Activated T-helper 2 cell treated with anti-CD3 and anti-CD28 coated beads, Interferon-gamma antibody, Interleukin-2, Interleukin-4, amounts not matched to agents 10 μg/mL and 5 μg/mL and 100 μg/mL, durations not matched to agents 14 hours and 24 hours and 36 hours (primary cell): ENCODE measurements around the gene MSANTD2. TPM values are rescaled to one million over a fixed set of nuclear protein-coding genes. Genes with fewer than 3 reads are reported as not detected.
A peak's percentile ranks its signal among the peaks of the same experiment; 100 is the strongest.

Experiments used
- DNase-seq: peaks from one replicate; pipeline ENCODE4 v3.0.0; 2021; ENCODE audit warnings: low spot score
- H3K27ac Mint-ChIP-seq: one replicate; pipeline ENCODE4 v1.8.0; 2021; ENCODE audit warnings: mixed read lengths
- H3K27me3 Mint-ChIP-seq: one replicate; pipeline ENCODE4 v1.8.0; 2021; ENCODE audit warnings: low read depth, mixed read lengths
- H3K36me3 Mint-ChIP-seq: one replicate; pipeline ENCODE4 v1.8.0; 2021; ENCODE audit warnings: low read depth, mixed read lengths
- H3K4me1 Mint-ChIP-seq: one replicate; pipeline ENCODE4 v1.8.0; 2021; ENCODE audit warnings: low read depth, mixed read lengths
- H3K4me3 Mint-ChIP-seq: one replicate; pipeline ENCODE4 v1.8.0; 2021; ENCODE audit warnings: low read depth, mild to moderate bottlenecking, moderate library complexity, mixed read lengths
- H3K9me3 Mint-ChIP-seq: one replicate; pipeline ENCODE4 v1.8.0; 2021; ENCODE audit warnings: mixed read lengths
- intact Hi-C: fragments of 100-400 bp; cut with micrococcal nuclease; formaldehyde crosslinking; loops from one replicate; pipeline ENCODE4 v1.15.1; 2023
- total RNA-seq: library from RNA; stranded (reverse); gene quantifications from 2 replicates; pipeline ENCODE4 v1.2.3, GENCODE V29; 2022

The MSANTD2 gene
- total RNA-seq, 1 donor from 2014 or later: 10.5 TPM

GRCh38 chr11:124753624-124754023, 46.6 kb downstream of the MSANTD2 start:
- Mint-ChIP-seq H3K9me3 (no peaks in the 10 kb centered on the region), H3K27ac (no peak overlapping the region), H3K27me3 (peaks cover 31% of the 10 kb centered on the region), H3K4me1 (peaks cover 14% of the 10 kb centered on the region), H3K4me3 (no peak overlapping the region), H3K36me3 (no peaks in the 10 kb centered on the region)
- intact Hi-C loops: no loop called here
- DNase-seq: no peak

GRCh38 chr11:124753205-124753604, 47.0 kb downstream of the MSANTD2 start:
- Mint-ChIP-seq H3K9me3 (no peaks in the 10 kb centered on the region), H3K4me3 (no peak overlapping the region)

GRCh38 chr11:124752471-124753102, 47.6 kb downstream of the MSANTD2 start:
- intact Hi-C loops: no loop called here
- Mint-ChIP-seq H3K36me3 (no peaks in the 10 kb centered on the region), H3K27me3 (peaks cover 21% of the 10 kb centered on the region), H3K27ac (no peak overlapping the region), H3K4me3 (no peak overlapping the region), H3K9me3 (no peaks in the 10 kb centered on the region), H3K4me1 (peaks cover 9% of the 10 kb centered on the region)
- no peak for DNase-seq

More at GRCh38 chr11:124753205-124753604, 47.0 kb downstream of the MSANTD2 start:
- Mint-ChIP-seq H3K36me3 (no peaks in the 10 kb centered on the region), H3K4me1 (peaks cover 10% of the 10 kb centered on the region), H3K27me3 (peaks cover 27% of the 10 kb centered on the region), H3K27ac (no peak overlapping the region)
- intact Hi-C loops: no loop called here
- no peak for DNase-seq

DNA sequence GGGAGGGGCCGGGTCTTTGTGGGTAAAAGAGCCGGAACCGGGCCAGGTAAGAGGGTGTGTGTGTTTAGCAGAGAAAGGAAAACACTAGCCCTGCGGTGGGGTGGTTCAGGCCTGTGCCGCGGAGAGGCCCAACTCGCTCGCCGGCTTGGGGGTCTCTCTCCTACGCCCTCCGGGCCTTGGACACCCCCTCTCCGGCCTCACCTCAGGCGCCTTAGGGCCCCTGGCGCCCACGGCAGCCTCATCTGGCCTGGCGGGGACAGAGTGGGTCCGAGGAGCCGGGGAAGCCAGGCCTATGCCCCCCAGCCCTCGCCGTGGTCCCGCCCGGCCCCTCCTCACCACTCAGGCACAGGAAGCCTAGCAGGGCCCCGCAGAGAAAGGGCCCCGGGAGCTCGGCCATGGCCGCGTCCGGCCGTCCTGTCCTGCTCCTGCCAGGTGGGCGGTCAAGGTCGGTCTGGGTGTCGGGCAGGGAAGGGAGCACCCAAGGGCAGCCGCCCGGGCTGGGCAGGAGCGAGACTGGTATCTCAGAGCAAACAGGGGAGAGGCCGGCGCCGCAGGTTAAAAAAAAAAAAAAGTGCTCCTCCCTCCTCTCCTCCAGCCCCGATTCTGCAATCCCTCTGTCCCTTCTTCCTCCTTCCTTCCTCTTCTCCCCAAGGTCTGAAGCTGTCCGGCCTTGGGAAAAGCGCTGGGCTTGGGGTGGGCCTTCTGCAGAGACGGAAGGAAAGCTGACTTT, 48.3 kb downstream of the MSANTD2 start, which contains the start of gene VSIG2:
Gene VSIG2 (minus strand): TSS at position 515 of the 730 bp plus-strand sequence. CDS start 118 bp downstream, at position 397.
- Mint-ChIP-seq H3K4me3 (no peak within 1 kb of the TSS), H3K9me3 (no peaks in the 10 kb centered on the region), H3K27ac (no peak within 1 kb of the TSS), H3K4me1 (peaks cover 12% of the 10 kb centered on the region), H3K36me3 (no peaks in the 10 kb centered on the region), H3K27me3 (peaks cover 15% of the 10 kb centered on the region)
- intact Hi-C loops: no loop called here
- no peak for DNase-seq

GRCh38 chr11:124751391-124751740, 48.8 kb downstream of the MSANTD2 start:
- H3K36me3 Mint-ChIP-seq: no peaks in the 10 kb centered on the region
- intact Hi-C loops: no loop called here
- H3K4me1 Mint-ChIP-seq: peaks cover 16% of the 10 kb centered on the region
- H3K27ac Mint-ChIP-seq: no peak overlapping the region
- H3K27me3 Mint-ChIP-seq: peaks cover 10% of the 10 kb centered on the region
- no peaks in the 10 kb centered on the region for H3K9me3 Mint-ChIP-seq
- no peak overlapping the region for H3K4me3 Mint-ChIP-seq
- DNase-seq: no peak

DNA sequence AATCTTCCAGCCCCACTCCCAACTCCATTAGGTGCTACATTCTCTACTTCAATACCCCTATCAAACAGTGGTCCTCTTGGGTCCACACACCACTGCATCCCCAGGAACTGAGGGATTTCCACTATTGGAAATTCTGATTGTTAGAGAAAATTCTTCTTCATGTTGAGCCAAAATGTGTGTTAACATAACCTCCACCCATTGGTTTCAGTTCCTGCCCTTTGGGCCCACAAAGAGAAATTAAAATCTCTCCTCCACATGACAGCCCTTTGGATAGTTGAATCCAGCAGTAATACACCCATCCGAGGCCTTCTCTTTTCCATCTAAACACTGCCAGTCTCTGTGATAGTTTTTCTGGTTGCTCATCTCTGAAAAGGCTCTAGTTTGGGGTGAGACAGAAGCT, 50.3 kb downstream of the MSANTD2 start:
- intact Hi-C loops: loop anchor here (5.0 to 10.0 kb wide), 2 partner anchors 127 to 1135 kb away; partner anchors contain the start of gene HYLS1
- H3K4me3 Mint-ChIP-seq: no peak overlapping the region
- H3K27me3 Mint-ChIP-seq: peaks cover 4% of the 10 kb centered on the region
- no peak for DNase-seq
- peaks cover 16% of the 10 kb centered on the region for H3K4me1 Mint-ChIP-seq
- H3K27ac Mint-ChIP-seq: no peak overlapping the region
- H3K36me3 Mint-ChIP-seq: no peaks in the 10 kb centered on the region
- H3K9me3 Mint-ChIP-seq: no peaks in the 10 kb centered on the region

DNA sequence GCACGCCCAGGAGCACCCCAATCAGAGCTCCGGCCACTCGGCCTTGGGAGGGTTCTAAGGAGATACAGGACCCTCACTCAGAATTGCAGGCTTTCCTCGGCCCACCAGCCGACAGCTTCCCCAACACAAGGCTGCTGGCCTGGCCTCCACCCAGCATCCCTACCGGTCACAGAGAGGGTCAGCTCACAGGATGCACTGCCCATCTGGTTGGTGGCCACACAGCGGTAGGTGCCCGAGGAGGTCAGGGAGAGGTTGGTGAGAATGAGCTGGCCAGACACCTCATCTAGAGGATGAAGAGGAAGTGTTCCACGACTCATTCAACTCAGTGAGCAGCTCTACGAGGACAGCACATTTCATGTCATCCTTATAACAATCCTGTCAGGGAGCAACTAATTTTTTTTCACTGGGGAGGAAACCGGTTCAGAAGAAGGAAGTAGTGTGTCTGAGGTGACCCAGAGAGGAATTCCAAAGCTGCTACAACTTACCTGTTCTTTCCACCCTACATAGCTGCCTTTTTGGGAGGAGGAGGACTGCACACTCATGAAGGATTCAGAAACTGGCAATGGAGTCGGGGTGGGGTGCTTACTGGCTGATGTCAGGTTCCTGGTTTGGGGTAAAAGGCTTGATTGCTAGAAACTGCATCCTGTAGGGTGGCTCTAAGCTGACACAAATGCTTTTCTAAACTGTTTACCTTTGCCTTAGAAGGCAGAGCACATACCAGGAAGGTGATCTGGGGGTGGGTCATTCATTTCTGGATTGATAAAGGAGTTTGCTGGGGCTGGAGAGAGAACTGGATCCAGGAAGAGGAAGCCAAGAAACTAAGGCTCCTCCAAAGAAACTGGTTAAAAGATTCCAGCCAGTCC, 51.5 kb downstream of the MSANTD2 start:
- Mint-ChIP-seq H3K4me1 (peaks cover 16% of the 10 kb centered on the region), H3K4me3 (no peak overlapping the region), H3K36me3 (no peaks in the 10 kb centered on the region), H3K27me3 (peaks cover 4% of the 10 kb centered on the region), H3K27ac (no peak overlapping the region), H3K9me3 (no peaks in the 10 kb centered on the region)
- intact Hi-C loops: loop anchor here (5.0 to 10.0 kb wide), 2 partner anchors 129 to 1136 kb away; partner anchors contain the start of gene HYLS1
- no peak for DNase-seq

DNA sequence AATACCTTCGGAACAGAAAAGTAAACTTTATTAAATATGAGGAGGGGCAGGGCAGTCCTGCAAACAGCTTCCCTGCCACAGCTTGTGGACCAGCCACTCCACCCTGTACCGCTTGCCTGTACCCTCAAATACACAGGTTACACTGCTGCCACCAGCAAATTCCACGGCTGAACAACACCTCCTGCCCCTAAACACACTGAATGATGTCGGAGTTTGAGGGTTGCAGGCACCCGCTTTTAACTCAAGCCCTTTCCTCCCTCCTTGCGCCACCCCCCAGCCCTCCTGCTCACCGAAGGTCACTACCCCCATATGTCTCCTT, 52.1 kb downstream of the MSANTD2 start:
- DNase-seq: no peak
- Mint-ChIP-seq H3K27ac (peak overlapping the region; percentile 28), H3K4me3 (no peak overlapping the region), H3K27me3 (peaks cover 5% of the 10 kb centered on the region), H3K36me3 (no peaks in the 10 kb centered on the region), H3K9me3 (no peaks in the 10 kb centered on the region), H3K4me1 (peaks cover 16% of the 10 kb centered on the region)
- intact Hi-C loops: loop anchor here (5.0 to 10.0 kb wide), 2 partner anchors 129 to 1137 kb away; partner anchors contain the start of gene HYLS1

- Mint-ChIP-seq H3K4me3 (peak overlapping the region; percentile 95), H3K27me3 (peaks cover 5% of the 10 kb centered on the region), H3K27ac (no peak overlapping the region), H3K36me3 (no peaks in the 10 kb centered on the region), H3K9me3 (no peaks in the 10 kb centered on the region), H3K4me1 (peaks cover 14% of the 10 kb centered on the region)
- no peak for DNase-seq
- intact Hi-C loops: loop anchor here (1.0 to 10.0 kb wide), 5 partner anchors 11 to 1137 kb away; partner anchors contain the start of genes ESAM and HYLS1
These were observed 52.7 kb downstream of the MSANTD2 start for GRCh38 chr11:124747406-124748099.

GRCh38 chr11:124746621-124747243, 53.5 kb downstream of the MSANTD2 start:
- H3K27me3 Mint-ChIP-seq: peaks cover 8% of the 10 kb centered on the region
- H3K27ac Mint-ChIP-seq: peak overlapping the region; percentile 94

GRCh38 chr11:124745835-124746620, 54.2 kb downstream of the MSANTD2 start:
- H3K27ac Mint-ChIP-seq: peak overlapping the region; percentile 94
- H3K36me3 Mint-ChIP-seq: no peaks in the 10 kb centered on the region
- peak overlapping the region; percentile 95 for H3K4me3 Mint-ChIP-seq
- no peak for DNase-seq
- H3K9me3 Mint-ChIP-seq: no peaks in the 10 kb centered on the region
- peaks cover 16% of the 10 kb centered on the region for H3K27me3 Mint-ChIP-seq
- intact Hi-C loops: loop anchor here (1.0 to 10.0 kb wide), 5 partner anchors 17 to 1139 kb away; partner anchors contain the start of genes ESAM, HYLS1, SIAE and SPA17
- peaks cover 16% of the 10 kb centered on the region for H3K4me1 Mint-ChIP-seq

More at GRCh38 chr11:124746621-124747243, 53.5 kb downstream of the MSANTD2 start:
- peak; percentile 69 for DNase-seq
- Mint-ChIP-seq H3K4me1 (peaks cover 14% of the 10 kb centered on the region), H3K9me3 (no peaks in the 10 kb centered on the region), H3K36me3 (no peaks in the 10 kb centered on the region), H3K4me3 (peak overlapping the region; percentile 95)
- intact Hi-C loops: loop anchor here (1.0 to 10.0 kb wide), 6 partner anchors 12 to 1138 kb away; partner anchors contain the start of genes ESAM, HYLS1, SIAE and SPA17
